Bronchial epithelial cell (primary cell): ENCODE measurements around the gene CDC45. TPM values are rescaled to one million over a fixed set of nuclear protein-coding genes. Genes with fewer than 3 reads are reported as not detected.

Experiments used
- DNase-seq: peaks from one replicate; pipeline ENCODE4 v3.0.0-alpha.2; 2010; ENCODE audit warnings: low read depth
- FAIRE-seq: peaks from 2 replicates; lab custom pipeline; 2011; peaks lifted over from hg19 to GRCh38; lab: Jason Lieb, UNC
- H3K27me3 ChIP-seq: 2 replicates; pipeline ENCODE4 v1.5.1; 2011; ENCODE audit warnings: low read length; ENCODE audit not compliant: control insufficient read depth, insufficient read depth
- H3K36me3 ChIP-seq: 2 replicates; pipeline ENCODE4 v1.5.1; 2011; ENCODE audit warnings: low read length; ENCODE audit not compliant: control insufficient read depth, insufficient read depth
- H3K4me3 ChIP-seq: 2 replicates; pipeline ENCODE4 v1.5.1; 2011; ENCODE audit warnings: mild to moderate bottlenecking, low read depth, low read length, control low read depth
- total RNA-seq: library from RNA; depleted of rRNA; stranded (reverse); fragments of >200 nt; gene quantifications from 2 replicates; pipeline ENCODE4 v1.2.1, GENCODE V29; 2014
- TF ChIP-seq, protein P1 (sequence below): IDR thresholded peaks from 2 replicates; pipeline ENCODE4 v1.5.1; 2011; ENCODE audit warnings: mild to moderate bottlenecking, moderate library complexity, low read length, control low read depth, inconsistent platforms; ENCODE audit not compliant: insufficient read depth, severe bottlenecking

Gene CDC45, protein sequence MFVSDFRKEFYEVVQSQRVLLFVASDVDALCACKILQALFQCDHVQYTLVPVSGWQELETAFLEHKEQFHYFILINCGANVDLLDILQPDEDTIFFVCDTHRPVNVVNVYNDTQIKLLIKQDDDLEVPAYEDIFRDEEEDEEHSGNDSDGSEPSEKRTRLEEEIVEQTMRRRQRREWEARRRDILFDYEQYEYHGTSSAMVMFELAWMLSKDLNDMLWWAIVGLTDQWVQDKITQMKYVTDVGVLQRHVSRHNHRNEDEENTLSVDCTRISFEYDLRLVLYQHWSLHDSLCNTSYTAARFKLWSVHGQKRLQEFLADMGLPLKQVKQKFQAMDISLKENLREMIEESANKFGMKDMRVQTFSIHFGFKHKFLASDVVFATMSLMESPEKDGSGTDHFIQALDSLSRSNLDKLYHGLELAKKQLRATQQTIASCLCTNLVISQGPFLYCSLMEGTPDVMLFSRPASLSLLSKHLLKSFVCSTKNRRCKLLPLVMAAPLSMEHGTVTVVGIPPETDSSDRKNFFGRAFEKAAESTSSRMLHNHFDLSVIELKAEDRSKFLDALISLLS
- 0.26 and 1.2 TPM in 2 replicates for total RNA-seq

DNA sequence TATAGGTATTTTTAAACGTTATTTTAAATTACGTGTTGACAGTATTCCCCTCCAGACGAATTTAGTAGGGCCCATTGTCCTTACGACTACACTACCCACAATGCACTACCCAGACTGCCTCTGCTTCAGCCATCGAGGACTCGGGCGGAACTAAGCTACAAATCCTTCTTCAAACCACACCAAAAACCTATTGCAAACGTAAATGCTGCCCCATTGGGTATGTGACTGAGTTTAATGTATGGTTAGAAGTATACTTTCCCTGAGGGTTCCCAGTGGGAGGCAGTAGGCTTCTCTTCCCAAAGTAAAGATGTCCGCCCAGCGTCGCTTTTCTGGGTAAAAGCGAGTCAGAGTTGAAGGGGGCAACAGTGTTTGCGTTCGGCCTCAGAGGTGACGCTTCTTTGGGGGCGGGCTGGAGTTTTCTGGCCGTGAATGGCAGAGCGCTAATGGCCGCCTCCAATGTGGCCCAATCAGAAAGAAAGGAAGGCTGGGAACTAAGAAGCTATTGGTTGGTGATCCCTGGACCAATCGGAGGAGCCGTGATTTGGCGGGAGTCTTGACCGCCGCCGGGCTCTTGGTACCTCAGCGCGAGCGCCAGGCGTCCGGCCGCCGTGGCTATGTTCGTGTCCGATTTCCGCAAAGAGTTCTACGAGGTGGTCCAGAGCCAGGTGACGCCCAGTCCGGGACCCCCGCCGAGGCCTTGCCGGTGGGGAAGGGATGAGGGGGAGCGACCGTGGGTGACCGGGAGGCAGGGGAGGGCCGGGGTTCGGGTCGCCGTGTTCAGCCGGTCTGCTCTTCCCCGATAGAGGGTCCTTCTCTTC is at the start of gene CDC45:
Gene CDC45 (plus strand): TSS at position 566 of the 818 bp plus-strand sequence. CDS start 49 bp downstream, at position 615.
- Histone ChIP-seq H3K4me3 (peak within 1 kb of the TSS; percentile 73), H3K36me3 (peaks cover 2% of the 10 kb centered on the region), H3K27me3 (no peaks in the 10 kb centered on the region)
- DNase-seq: peak; percentile 97
- TF ChIP-seq, protein P1, sequence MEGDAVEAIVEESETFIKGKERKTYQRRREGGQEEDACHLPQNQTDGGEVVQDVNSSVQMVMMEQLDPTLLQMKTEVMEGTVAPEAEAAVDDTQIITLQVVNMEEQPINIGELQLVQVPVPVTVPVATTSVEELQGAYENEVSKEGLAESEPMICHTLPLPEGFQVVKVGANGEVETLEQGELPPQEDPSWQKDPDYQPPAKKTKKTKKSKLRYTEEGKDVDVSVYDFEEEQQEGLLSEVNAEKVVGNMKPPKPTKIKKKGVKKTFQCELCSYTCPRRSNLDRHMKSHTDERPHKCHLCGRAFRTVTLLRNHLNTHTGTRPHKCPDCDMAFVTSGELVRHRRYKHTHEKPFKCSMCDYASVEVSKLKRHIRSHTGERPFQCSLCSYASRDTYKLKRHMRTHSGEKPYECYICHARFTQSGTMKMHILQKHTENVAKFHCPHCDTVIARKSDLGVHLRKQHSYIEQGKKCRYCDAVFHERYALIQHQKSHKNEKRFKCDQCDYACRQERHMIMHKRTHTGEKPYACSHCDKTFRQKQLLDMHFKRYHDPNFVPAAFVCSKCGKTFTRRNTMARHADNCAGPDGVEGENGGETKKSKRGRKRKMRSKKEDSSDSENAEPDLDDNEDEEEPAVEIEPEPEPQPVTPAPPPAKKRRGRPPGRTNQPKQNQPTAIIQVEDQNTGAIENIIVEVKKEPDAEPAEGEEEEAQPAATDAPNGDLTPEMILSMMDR: no peak
- peak; percentile 47 for FAIRE-seq

DNA sequence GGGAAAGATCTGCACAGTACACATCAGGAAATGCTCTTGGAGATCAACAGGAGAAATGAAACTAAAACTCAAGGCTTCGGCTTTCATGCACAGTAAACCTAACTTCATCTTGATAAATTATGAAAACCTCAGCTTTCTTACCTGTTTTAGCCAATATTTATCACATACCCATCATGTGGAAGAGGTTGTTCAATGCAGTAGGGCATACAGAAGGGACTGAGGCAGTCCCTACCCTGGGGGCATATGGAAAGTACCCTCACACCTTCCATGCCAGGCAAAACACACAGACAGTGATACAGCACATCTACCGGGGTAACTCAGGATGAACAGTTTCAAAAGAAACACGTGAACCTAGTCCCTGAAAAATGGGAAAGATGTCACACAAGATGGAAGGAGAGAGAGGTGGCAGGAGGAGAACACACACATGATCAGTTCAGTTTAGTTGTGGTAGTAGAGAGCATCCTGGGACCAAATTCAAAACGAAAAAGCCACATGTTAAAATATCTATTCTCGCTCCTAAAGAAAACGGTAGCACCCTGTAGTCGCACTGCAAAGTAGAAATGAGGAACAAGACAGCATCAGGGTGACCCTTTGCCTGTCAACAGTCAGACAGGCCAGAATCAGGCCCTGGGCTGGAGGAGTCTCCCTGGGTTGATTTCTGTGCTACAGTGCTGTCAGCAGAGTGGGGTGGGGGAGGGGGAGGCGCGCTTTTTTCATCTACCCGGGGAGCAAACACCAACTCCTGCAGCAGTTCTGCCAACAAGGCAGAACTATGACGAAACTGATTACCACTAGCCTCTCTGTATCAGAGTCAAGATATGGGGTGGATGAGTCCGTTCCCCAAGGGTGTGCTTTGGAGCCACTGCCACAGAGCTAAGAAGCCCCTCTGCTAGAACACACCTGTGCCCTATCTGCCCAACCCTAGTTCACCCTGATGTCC is 49.5 kb upstream of the CDC45 start:
- H3K36me3 ChIP-seq: peaks cover 6% of the 10 kb centered on the region
- DNase-seq: peak; percentile 28
- peak overlapping the region; percentile 84 for H3K4me3 ChIP-seq
- no peaks in the 10 kb centered on the region for H3K27me3 ChIP-seq
- no peak for FAIRE-seq
- TF ChIP-seq, protein P1: no peak

DNA sequence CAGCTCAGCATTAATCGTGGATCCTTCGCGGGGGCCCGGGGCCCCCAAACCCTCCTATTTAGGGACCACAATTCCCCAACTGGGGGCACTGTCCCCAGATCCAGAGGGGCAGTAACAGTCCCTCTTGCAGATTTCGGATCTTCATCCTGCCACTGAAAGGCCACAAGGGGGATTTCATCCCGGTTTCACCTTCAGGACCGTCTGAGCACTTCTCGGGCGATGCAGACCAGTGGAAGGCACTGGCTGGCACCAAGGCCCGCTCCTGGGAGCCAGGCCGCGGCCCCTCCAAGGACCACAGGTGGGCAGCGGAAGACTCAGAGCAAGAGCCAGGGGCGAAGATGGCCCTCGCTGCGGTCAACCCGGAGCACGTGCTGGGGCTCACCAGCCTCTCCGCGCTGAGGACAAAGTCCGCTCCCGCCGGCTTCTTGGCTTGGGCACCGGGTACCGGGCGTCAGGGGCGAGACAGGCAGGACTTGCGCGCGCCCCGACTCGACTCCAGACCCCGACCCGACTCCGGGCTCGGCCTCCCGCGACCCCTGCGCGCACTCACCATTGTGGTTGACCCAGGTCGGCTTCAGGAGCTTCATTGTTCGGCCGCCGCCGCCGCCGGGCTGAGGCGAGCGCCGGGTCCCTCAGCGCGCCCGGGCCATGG is 48.7 kb upstream of the CDC45 start:
- TF ChIP-seq, protein P1: peak; percentile 24
- peaks cover 7% of the 10 kb centered on the region for H3K36me3 ChIP-seq
- no peaks in the 10 kb centered on the region for H3K27me3 ChIP-seq
- DNase-seq: peak; percentile 18
- FAIRE-seq: no peak
- H3K4me3 ChIP-seq: peak overlapping the region; percentile 84

DNA sequence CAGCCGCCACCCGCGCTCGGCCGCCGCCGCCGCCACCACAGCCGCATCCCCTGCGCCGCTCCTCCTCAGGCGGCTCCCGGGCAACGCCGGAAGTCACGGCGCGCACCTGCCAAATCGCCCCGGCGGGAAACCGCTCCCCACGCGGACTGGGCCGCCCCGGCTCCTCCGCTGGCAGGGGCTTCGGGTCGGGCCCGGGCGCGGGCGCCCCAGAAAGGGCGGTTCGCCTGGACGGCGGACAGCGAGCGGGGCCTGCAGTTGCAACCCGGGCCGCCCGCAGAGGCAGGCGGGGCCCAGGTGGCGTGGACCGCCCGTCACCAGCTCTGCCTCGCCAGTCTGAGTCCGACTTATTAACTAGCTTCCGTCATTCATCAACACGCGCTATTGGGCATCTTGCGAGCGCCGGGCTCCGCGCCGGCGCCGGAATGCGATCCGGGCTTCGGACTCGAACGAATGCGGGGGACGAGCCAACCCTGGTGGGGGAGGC is 48.0 kb upstream of the CDC45 start, which contains the start of gene HIRA:
Gene HIRA (minus strand): TSS at position 85 of the 484 bp plus-strand sequence. CDS start 257 bp downstream, outside the sequence.
- DNase-seq (peak; percentile 52), FAIRE-seq (no peak)
- Histone ChIP-seq H3K4me3 (peak within 1 kb of the TSS; percentile 84), H3K27me3 (no peaks in the 10 kb centered on the region), H3K36me3 (peaks cover 7% of the 10 kb centered on the region)
- TF ChIP-seq, protein P1: no peak
